GM18870 (cell line): ENCODE results near the gene EZH2.

Source experiments
- ATAC-seq: cut with Tn5 transposase; IDR thresholded peaks from one replicate; pipeline ENCODE4 v1.9.1; 2021; ENCODE audit warnings: moderate library complexity; ENCODE audit not compliant: unreplicated experiment

EZH2 gene

GRCh38 chr7:148903504-148903903 is 19.4 kb upstream of the EZH2 start:
- no peak for ATAC-seq

- ATAC-seq = no peak
Measured at GRCh38 chr7:148901178-148901577, 17.1 kb upstream of the EZH2 start.

GRCh38 chr7:148898845-148899484 is 14.9 kb upstream of the EZH2 start:
- ATAC-seq = no peak

- ATAC-seq = no peak
Measured at GRCh38 chr7:148894591-148894990, 10.5 kb upstream of the EZH2 start.

- ATAC-seq = no peak
Measured at GRCh38 chr7:148893071-148893470, 9.0 kb upstream of the EZH2 start.

- ATAC-seq = no peak
Measured at GRCh38 chr7:148888300-148888699, 4.2 kb upstream of the EZH2 start.

GRCh38 chr7:148886844-148887243 is 2.8 kb upstream of the EZH2 start:
- no peak for ATAC-seq

GRCh38 chr7:148884299-148885022 is 370 bp upstream of the EZH2 start:
- peak; percentile 75 for ATAC-seq

- peak; percentile 14 for ATAC-seq
Measured at GRCh38 chr7:148883266-148884048, 634 bp downstream of the EZH2 start.

GRCh38 chr7:148882841-148883265 is 1.2 kb downstream of the EZH2 start:
- no peak for ATAC-seq

GRCh38 chr7:148882192-148882591 is 1.9 kb downstream of the EZH2 start:
- ATAC-seq = no peak

GRCh38 chr7:148878317-148878716 is 5.8 kb downstream of the EZH2 start:
- ATAC-seq = no peak

GRCh38 chr7:148877517-148877916 is 6.6 kb downstream of the EZH2 start:
- ATAC-seq = no peak

- ATAC-seq = no peak
Measured at GRCh38 chr7:148872188-148872587, 11.9 kb downstream of the EZH2 start.

- no peak for ATAC-seq
Measured at GRCh38 chr7:148871551-148871950, 12.5 kb downstream of the EZH2 start.

- no peak for ATAC-seq
Measured at GRCh38 chr7:148871030-148871429, 13.1 kb downstream of the EZH2 start.

- no peak for ATAC-seq
Measured at GRCh38 chr7:148868378-148868674, 15.8 kb downstream of the EZH2 start.

GRCh38 chr7:148867596-148868377 is 16.3 kb downstream of the EZH2 start:
- no peak for ATAC-seq

- no peak for ATAC-seq
Measured at GRCh38 chr7:148866362-148866761, 17.7 kb downstream of the EZH2 start.

GRCh38 chr7:148865283-148865682 is 18.8 kb downstream of the EZH2 start:
- no peak for ATAC-seq

GRCh38 chr7:148863324-148863723 is 20.8 kb downstream of the EZH2 start:
- ATAC-seq = no peak
